ENCODE measurements around the gene KRT77.

The KRT77 gene

GRCh38 chr12:52689239-52689638 is 14.1 kb downstream of the KRT77 start (continued):
- no peak for TF ChIP-seq SCRT2 (tag by site-specific recombination; IDR thresholded peaks at IDR 0.05)
- TF ChIP-seq ZNF211 (tag by site-specific recombination; IDR thresholded peaks at IDR 0.05; ENCODE audit: low read depth) = no peak
- TF ChIP-seq EGR2 (tag by site-specific recombination; IDR thresholded peaks at IDR 0.05; ENCODE audit: low read depth) = peak; percentile 69; the same call in 1 of the 2 replicates
- no peak for TF ChIP-seq ZNF501 (tag by site-specific recombination; IDR thresholded peaks at IDR 0.05)
- no peak for TF ChIP-seq ZNF624 (tag by site-specific recombination; IDR thresholded peaks at IDR 0.05)
- no peak for TF ChIP-seq ZNF221 (tag by site-specific recombination; IDR thresholded peaks at IDR 0.05; ENCODE audit: borderline replicate concordance)
- TF ChIP-seq KLF1 (tag by site-specific recombination; IDR thresholded peaks at IDR 0.05) = no peak

- H3K4me3 ChIP-seq (ENCODE audit: low read depth, low read length) = no peak overlapping the region
- CTCF ChIA-PET = no interaction called here
- no peaks in the 10 kb centered on the region for H3K9me3 ChIP-seq (ENCODE audit: control insufficient read depth, insufficient read depth, low read depth, low read length)
- no peaks in the 10 kb centered on the region for H3K4me1 ChIP-seq (ENCODE audit: control insufficient read depth, insufficient read depth, low read length)
- H3K36me3 ChIP-seq (ENCODE audit: control insufficient read depth in 2 of 2, insufficient read depth in 1 of 2, low read length in 2 of 2) = no peaks in the 10 kb centered on the region
- no peak overlapping the region for H3K27ac ChIP-seq (ENCODE audit: extremely low read depth, low read depth, low read length)
- TF ChIP-seq ZFHX2 (tag by site-specific recombination; conservative IDR thresholded peaks at IDR 0.05) (0 out of 2 replicates have a peak, but pooled peaks have one; percentile 23), EGR2 (tag by site-specific recombination; IDR thresholded peaks at IDR 0.05; ENCODE audit: low read depth) (peak; percentile 36; the same call in 1 of the 2 replicates), CTCF (tag by site-specific recombination; IDR thresholded peaks at IDR 0.05) (no peak)
- POLR2A ChIA-PET = interaction anchor here (0.6 kb wide), 1 partner anchor 120 kb away, joined by 3 read pairs; no protein-coding TSS in a partner anchor
Measured at GRCh38 chr12:52688481-52688880, 14.8 kb downstream of the KRT77 start.

GRCh38 chr12:52687497-52688385 is 15.6 kb downstream of the KRT77 start:
- Histone ChIP-seq H3K27ac (ENCODE audit: extremely low read depth, low read depth, low read length) (no peak overlapping the region), H3K36me3 (ENCODE audit: control insufficient read depth in 2 of 2, insufficient read depth in 1 of 2, low read length in 2 of 2) (no peaks in the 10 kb centered on the region), H3K4me3 (ENCODE audit: low read depth, low read length) (no peak overlapping the region), H3K9me3 (ENCODE audit: control insufficient read depth, insufficient read depth, low read depth, low read length) (no peaks in the 10 kb centered on the region), H3K4me1 (ENCODE audit: control insufficient read depth, insufficient read depth, low read length) (no peaks in the 10 kb centered on the region)
- CTCF ChIA-PET = no interaction called here
- no peak for TF ChIP-seq ZNF747 (tag by site-specific recombination; IDR thresholded peaks at IDR 0.05)
- no peak for TF ChIP-seq ZNF394 (tag by site-specific recombination; IDR thresholded peaks at IDR 0.05; ENCODE audit: borderline replicate concordance)
- TF ChIP-seq ZSCAN16 (tag by site-specific recombination; IDR thresholded peaks at IDR 0.05) = no peak
- no peak for TF ChIP-seq ZNF549 (tag by site-specific recombination; IDR thresholded peaks at IDR 0.05)
- TF ChIP-seq ZNF621 (tag by site-specific recombination; IDR thresholded peaks at IDR 0.05) = no peak
- no peak for TF ChIP-seq ZSCAN4 (tag by site-specific recombination; IDR thresholded peaks at IDR 0.05)
- TF ChIP-seq ZNF398 (tag by site-specific recombination; IDR thresholded peaks at IDR 0.05) = no peak
- TF ChIP-seq ZNF624 (tag by site-specific recombination; IDR thresholded peaks at IDR 0.05) = no peak
- no peak for TF ChIP-seq ZNF585B (tag by site-specific recombination; IDR thresholded peaks at IDR 0.05)
- TF ChIP-seq SP2 (tag by site-specific recombination; IDR thresholded peaks at IDR 0.05) = no peak
- POLR2A ChIA-PET = interaction anchor here (0.6 kb wide), 1 partner anchor 119 kb away, joined by 3 read pairs; no protein-coding TSS in a partner anchor

Data from HEK293 (cell line).